HUES48 (cell line): ENCODE measurements around the gene UACA.
"Not testable (repeated sequence)": the region's sequence is repeated elsewhere in the genome, so short reads cannot be mapped to it uniquely, and the experiment has no call there.

Experiments
- H3K27ac ChIP-seq: one replicate; pipeline ENCODE4 v1.7.0; 2013; ENCODE audit warnings: low read depth, low read length, inconsistent platforms
- H3K27me3 ChIP-seq: 2 replicates; pipeline ENCODE4 v1.6.1; 2013; ENCODE audit warnings: mild to moderate bottlenecking, low read length; ENCODE audit not compliant: control insufficient read depth, insufficient read depth
- H3K36me3 ChIP-seq: 2 replicates; pipeline ENCODE4 v1.6.1; 2013; ENCODE audit warnings: low read length; ENCODE audit not compliant: control insufficient read depth, insufficient read depth
- H3K4me1 ChIP-seq: 2 replicates; pipeline ENCODE4 v1.6.1; 2013; ENCODE audit warnings: mild to moderate bottlenecking, low read length; ENCODE audit not compliant: control insufficient read depth, insufficient read depth
- H3K4me3 ChIP-seq: 2 replicates; pipeline ENCODE4 v1.5.1; 2013; ENCODE audit warnings: mild to moderate bottlenecking, low read depth, low read length
- H3K9ac ChIP-seq: 2 replicates; pipeline ENCODE4 v1.6.1; 2013; ENCODE audit warnings: mild to moderate bottlenecking, low read depth, low read length, moderate library complexity
- H3K9me3 ChIP-seq: 2 replicates; pipeline ENCODE4 v1.6.1; 2013; ENCODE audit warnings: low read length; ENCODE audit not compliant: control insufficient read depth, insufficient read depth

The UACA gene

DNA sequence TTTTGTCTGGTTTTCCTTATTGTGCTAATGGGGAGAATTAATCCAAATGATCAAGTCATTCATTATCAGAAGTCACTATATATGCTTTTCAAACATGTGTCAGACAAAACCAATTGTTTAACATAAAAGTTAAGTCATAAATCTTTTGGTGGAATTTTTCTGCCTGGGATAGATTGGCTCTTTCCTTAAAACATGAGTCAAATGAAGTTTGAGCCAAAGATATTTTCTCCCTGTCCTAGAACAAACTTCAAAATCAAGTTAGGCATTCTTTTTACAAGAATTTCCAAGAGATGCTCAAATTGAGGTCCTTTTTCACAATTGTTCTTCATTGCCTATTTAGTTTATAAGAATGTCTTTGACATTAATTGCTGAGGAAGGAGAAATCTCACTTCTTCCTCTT is 138.3 kb downstream of the UACA start:
- H3K4me3 ChIP-seq, result no peak overlapping the region
- H3K9ac ChIP-seq, result no peak overlapping the region
- H3K36me3 ChIP-seq, result no peaks in the 10 kb centered on the region
- peaks cover 13% of the 10 kb centered on the region for H3K9me3 ChIP-seq
- peaks cover 4% of the 10 kb centered on the region; the same call in 1 of the 2 replicates for H3K4me1 ChIP-seq
- H3K27me3 ChIP-seq, result no peaks in the 10 kb centered on the region
- no peak overlapping the region for H3K27ac ChIP-seq

- Histone ChIP-seq H3K9ac (no peak overlapping the region), H3K4me1 (peaks cover 13% of the 10 kb centered on the region), H3K4me3 (no peak overlapping the region), H3K27me3 (no peaks in the 10 kb centered on the region), H3K36me3 (no peaks in the 10 kb centered on the region), H3K27ac (no peak overlapping the region), H3K9me3 (peaks cover 13% of the 10 kb centered on the region)
These were observed 144.4 kb downstream of the UACA start for GRCh38 chr15:70618929-70619328.

GRCh38 chr15:70617911-70618287 is 145.5 kb downstream of the UACA start:
- peaks cover 13% of the 10 kb centered on the region for H3K4me1 ChIP-seq

DNA sequence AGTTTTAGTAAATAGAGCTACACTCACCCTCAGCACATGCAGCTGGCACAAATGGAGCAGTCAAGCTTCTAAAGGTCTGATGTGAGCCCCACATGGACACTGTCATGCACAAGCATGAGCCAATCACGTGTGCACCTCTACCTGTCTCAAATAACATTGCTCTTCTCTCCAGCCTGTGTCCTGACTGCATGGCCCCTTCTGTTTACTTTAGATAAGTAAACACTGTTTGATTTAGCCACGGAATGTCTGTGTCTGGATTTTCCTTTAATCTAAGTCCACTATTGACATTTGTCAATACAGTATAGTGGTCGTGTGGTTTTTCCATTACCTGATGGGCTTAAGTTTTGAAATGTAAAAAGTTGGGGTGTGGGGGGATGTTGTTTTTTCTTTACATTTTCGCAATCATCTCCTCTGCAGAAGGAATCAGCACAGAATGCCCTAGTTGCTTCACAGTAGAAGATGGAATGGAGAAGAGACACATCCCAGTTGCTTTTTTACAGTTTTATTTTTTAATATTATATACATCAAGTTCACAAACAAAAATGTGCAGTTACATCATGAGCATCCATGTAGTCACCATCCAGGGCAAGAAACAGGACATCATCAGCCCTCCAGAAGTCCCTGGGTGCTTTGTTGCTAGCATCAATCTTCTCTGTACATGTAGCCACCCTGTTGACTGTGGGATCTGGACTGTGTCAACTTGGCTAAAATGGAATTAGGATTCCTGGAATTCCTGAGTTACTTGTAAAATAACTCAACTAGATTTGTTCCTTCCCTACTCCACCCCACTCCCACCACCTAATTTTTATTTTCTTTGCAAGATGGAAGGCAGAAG is 146.1 kb downstream of the UACA start:
- peaks cover 5% of the 10 kb centered on the region; the same call in 1 of the 2 replicates for H3K9me3 ChIP-seq
- H3K27me3 ChIP-seq, result no peaks in the 10 kb centered on the region
- H3K36me3 ChIP-seq, result no peaks in the 10 kb centered on the region
- no peak overlapping the region for H3K9ac ChIP-seq
- H3K4me1 ChIP-seq, result peaks cover 13% of the 10 kb centered on the region
- H3K4me3 ChIP-seq, result no peak overlapping the region
- H3K27ac ChIP-seq, result no peak overlapping the region

More at GRCh38 chr15:70617911-70618287, 145.5 kb downstream of the UACA start:
- Histone ChIP-seq H3K36me3 (no peaks in the 10 kb centered on the region), H3K27me3 (no peaks in the 10 kb centered on the region), H3K4me3 (no peak overlapping the region), H3K27ac (no peak overlapping the region), H3K9ac (no peak overlapping the region), H3K9me3 (peaks cover 10% of the 10 kb centered on the region)

GRCh38 chr15:70616311-70616756 is 147.0 kb downstream of the UACA start:
- not testable (repeated sequence) for H3K4me3 ChIP-seq, H3K9ac ChIP-seq, H3K27ac ChIP-seq, H3K36me3 ChIP-seq, H3K27me3 ChIP-seq, H3K9me3 ChIP-seq
- peaks cover 13% of the 10 kb centered on the region for H3K4me1 ChIP-seq

DNA sequence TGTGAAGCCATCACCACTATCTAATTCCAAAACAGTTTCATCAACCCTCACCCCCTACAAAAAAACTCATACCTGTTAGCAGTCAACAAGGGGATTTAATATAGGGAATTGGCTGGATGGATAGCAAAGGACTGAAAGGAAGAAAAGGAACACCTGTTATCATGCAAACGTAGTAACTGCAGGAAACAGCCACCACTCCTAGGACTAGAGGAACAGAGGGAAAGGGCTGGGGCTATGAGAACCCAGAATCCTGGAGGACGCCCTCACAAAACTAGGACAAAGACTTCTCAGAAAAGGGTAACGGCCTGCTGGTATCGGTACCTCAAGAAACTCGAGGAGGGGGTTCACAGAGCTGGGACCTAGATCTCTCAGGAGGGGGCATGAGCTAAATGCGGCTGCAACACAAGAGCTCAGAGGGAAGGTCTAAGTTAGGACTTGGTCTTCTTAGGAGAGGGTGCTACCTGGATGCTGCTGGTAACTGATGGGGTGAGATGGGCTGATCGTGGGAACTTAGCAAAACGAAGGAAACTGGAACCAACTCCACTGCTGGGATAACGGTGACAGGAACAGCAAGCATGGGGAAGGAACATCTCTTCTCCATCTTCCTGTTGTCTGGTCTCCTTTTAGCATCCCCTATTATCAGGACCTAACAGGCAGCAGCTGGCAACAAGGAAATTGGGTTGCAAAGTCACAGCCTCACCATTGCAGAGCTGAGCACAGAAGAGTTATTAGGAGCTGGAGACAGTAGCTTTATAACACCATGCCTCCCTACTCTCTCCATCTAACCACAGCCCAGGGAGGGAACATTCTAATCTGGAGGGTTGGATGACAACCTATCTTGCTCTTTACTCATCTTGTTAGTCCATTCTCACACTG is 147.7 kb downstream of the UACA start:
- no peaks in the 10 kb centered on the region for H3K36me3 ChIP-seq
- no peak overlapping the region for H3K4me3 ChIP-seq
- H3K27ac ChIP-seq, result no peak overlapping the region
- H3K4me1 ChIP-seq, result peaks cover 13% of the 10 kb centered on the region
- H3K27me3 ChIP-seq, result no peaks in the 10 kb centered on the region
- H3K9me3 ChIP-seq, result no peaks in the 10 kb centered on the region
- H3K9ac ChIP-seq, result no peak overlapping the region

GRCh38 chr15:70614221-70614620 is 149.1 kb downstream of the UACA start:
- peaks cover 13% of the 10 kb centered on the region for H3K4me1 ChIP-seq
- no peak overlapping the region for H3K27ac ChIP-seq
- no peaks in the 10 kb centered on the region for H3K9me3 ChIP-seq
- no peaks in the 10 kb centered on the region for H3K27me3 ChIP-seq
- H3K36me3 ChIP-seq, result no peaks in the 10 kb centered on the region
- H3K4me3 ChIP-seq, result no peak overlapping the region
- no peak overlapping the region for H3K9ac ChIP-seq

DNA sequence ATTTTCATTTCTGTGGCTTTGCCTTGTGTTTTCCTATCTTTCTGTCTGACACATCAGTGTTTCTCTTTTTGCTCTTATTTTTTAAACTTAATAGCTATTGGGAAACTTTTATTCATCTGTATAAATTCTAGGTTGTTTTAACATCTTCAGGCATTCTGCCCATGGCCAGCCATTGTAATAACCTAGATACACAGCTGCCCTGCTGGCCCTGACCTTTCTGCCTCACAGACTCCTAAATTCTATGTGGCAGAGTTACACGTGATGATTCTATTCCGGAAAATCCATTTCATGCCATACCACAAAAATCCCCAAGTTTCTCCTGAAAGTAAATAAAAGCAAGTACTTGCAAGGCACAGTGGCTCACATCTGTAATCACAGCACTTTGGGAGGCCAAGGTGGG is 150.1 kb downstream of the UACA start:
- H3K27me3 ChIP-seq, result no peaks in the 10 kb centered on the region
- H3K4me1 ChIP-seq, result peaks cover 13% of the 10 kb centered on the region
- H3K4me3 ChIP-seq, result no peak overlapping the region
- no peaks in the 10 kb centered on the region for H3K9me3 ChIP-seq
- no peaks in the 10 kb centered on the region for H3K36me3 ChIP-seq
- H3K27ac ChIP-seq, result no peak overlapping the region
- no peak overlapping the region for H3K9ac ChIP-seq

- Histone ChIP-seq H3K36me3 (no peaks in the 10 kb centered on the region), H3K27me3 (no peaks in the 10 kb centered on the region), H3K4me1 (peaks cover 13% of the 10 kb centered on the region), H3K9ac (no peak overlapping the region), H3K27ac (no peak overlapping the region), H3K9me3 (no peaks in the 10 kb centered on the region), H3K4me3 (no peak overlapping the region)
These were observed 152.1 kb downstream of the UACA start for GRCh38 chr15:70611286-70611685.

DNA sequence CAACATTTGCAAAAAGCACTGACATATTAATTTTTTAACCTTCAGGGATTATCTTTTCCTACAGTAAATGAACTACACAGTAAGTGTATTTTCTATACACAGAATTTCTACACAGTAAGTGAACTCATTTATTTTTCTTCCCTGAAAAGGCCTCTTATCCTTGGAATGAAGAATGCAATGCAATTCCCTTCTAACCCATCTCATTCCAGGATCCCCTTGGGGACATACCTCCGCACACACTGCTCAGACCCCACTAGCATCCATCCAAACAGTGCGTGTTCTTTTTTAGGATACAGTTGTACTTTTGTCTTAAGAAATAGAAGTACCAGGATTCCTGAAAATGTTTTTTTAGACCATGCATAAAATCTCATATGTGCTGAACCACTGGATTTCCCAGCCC is 152.8 kb downstream of the UACA start:
- peaks cover 10% of the 10 kb centered on the region for H3K4me1 ChIP-seq
- no peaks in the 10 kb centered on the region for H3K9me3 ChIP-seq
- no peak overlapping the region for H3K4me3 ChIP-seq
- H3K27me3 ChIP-seq, result no peaks in the 10 kb centered on the region
- H3K27ac ChIP-seq, result no peak overlapping the region
- no peaks in the 10 kb centered on the region for H3K36me3 ChIP-seq
- H3K9ac ChIP-seq, result no peak overlapping the region

DNA sequence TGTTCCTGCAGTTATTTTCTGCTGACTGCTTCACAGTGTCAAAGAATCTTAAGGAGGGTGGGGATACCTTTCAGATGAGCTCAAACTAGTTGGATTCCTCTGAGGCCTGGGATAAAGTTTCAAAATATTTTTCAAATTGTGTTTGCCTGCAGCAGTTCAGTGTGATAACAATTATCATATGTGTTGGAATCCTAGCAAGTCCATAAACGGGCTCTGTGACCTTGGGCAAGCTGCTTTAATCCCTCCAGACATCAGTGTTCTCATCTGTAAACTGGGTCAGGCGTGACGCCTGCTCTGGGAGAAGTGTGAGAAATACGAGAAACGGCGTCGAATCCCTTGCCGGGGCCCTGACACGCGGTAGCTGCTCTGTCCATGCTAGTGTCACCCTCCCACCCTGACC is 153.5 kb downstream of the UACA start:
- Histone ChIP-seq H3K4me1 (peaks cover 7% of the 10 kb centered on the region), H3K4me3 (no peak overlapping the region), H3K36me3 (no peaks in the 10 kb centered on the region), H3K27ac (no peak overlapping the region), H3K27me3 (no peaks in the 10 kb centered on the region), H3K9me3 (no peaks in the 10 kb centered on the region), H3K9ac (no peak overlapping the region)
